ENCODE measurements around the gene FOXL2.

DNA sequence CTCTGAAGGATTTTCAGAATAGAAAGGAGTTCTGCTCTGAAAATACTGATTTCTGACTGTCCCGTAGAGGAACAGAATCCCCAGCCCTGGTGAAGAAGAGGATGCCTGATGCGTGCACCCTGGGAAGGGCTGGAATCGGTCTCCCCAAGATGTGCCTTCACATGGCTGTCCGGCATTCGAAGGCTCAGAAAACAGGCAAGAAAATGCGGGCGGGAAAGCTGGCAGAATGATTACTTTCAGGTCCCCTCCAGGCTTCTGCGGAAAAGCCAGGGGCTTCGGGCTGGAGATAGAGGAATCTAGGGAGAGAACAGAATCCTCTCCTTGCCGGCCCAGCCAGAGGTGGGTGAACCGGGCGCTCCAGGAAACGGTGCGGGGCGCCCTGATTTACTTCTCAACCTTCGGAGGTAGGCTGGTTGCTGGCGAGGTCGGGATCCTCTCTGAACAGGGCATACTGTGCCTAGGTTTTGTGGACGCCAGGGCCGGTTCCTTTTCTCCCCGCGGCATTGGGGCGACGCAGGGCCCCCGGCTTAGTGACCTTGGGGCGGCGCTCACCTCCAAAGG, 2.6 kb upstream of the FOXL2 start:
- TF ChIP-seq CTCF (IDR thresholded peaks at IDR 0.05) (no peak), POLR2AphosphoS5 (IDR thresholded peaks at IDR 0.05) (no peak), POLR2A (IDR thresholded peaks at IDR 0.05) (no peak), EP300 (IDR thresholded peaks at IDR 0.05) (no peak)
